ENCODE data around the gene SOX13. TPM values are rescaled to one million over a fixed set of nuclear protein-coding genes. Genes with fewer than 3 reads are reported as not detected.
A peak's percentile ranks its signal among the peaks of the same experiment; 100 is the strongest.
"Not testable (repeated sequence)": the region's sequence is repeated elsewhere in the genome, so short reads cannot be mapped to it uniquely, and the experiment has no call there.

Gene SOX13
- polyA plus RNA-seq (ENCODE audit: insufficient read length in 4 of 4) = 10 to 100 TPM; 39.3 to 70.2 (median 51.6) TPM

DNA sequence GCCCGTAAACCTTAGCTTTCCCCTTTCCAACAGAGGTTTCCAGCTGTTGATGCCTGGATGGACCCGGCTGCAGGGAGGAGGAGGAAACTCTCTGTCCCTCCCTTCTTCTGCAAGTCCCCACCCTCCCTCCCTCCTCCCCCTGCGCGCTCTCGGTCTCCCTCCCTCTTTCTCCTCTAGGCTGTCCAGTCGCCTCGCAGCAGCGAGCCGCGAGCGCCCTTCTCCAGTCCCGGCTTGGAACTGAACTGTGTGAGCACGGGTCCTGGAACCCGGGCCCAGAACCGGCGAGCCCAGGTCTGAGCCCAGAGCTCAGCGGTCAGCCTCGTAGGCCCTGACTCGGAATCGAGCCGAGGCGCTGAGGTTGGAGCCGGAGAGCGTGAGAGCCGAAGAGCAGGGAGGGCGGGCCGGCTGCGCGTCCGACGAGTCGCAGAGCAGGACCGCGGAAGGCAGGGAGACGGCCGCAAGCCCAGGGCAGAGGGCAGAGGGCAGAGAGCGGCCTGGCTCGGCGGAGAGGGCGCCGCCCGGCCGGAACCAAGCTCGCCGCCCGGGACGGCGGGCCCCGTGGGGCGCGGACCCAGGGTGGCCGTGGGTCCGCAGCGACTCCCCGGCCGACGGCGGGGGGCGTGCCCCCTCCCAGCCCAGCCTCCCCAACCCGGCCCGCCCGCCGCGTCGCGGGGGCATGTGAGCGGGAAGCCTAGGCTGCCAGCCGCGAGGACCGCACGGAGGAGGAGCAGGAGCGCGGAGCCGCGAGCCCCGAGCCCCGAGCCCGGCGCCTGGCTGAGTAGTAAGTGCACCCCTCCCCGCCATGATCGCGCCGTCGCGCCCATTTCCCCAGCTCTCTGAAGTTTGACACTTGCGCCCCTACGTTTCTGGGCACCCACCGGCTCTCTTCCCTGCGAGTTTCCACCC lies at the start of gene SOX13:
SOX13 (plus strand) TSS at position 185 of the 906 bp plus-strand sequence. CDS start 39,801 bp downstream, outside the sequence.
- peak in 3 of 4 donors; percentile 80 to 88 (median 86) for DNase-seq (ENCODE audit: low read depth in 4 of 4, low spot score in 2 of 4)

DNA sequence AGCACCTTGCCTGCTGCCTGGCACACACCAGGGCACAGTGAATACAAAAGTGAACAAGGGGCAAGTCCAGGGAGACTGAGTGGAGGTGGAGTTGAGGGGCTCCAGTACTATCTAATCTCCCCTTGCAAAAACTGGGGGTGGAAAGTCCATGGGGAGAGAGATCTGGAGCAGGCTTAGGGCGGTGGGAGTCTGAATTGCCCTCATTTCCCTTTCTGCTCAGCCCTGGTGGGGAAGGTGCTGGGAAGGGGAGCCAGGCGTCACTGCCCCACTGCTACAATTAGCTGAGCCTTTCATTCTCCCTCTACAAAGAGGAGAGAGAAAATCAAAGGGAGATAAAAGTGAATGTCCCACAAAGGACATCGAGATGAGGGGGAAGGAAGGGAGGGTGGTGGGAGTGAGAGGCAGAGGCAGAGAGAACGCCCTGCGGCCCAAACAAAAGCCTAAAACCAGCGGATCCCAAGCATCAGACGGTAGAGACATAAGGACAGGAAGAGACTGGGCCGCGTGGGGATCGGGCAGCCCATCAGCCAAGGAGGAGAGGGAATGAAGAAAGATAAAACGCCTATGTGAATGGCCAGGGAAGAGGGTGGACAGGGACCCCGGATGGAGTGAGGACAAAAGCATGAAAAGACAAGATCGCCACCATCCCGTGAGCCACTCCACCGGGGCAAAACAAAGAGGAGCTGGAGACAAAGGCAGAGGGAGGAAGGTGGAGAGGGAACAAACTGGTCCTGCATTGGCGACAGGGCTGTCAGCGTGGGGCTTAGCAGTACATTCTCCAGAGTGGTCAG lies 46.8 kb upstream of the SOX13 start:
- no peak for DNase-seq (ENCODE audit: low read depth in 4 of 4, low spot score in 2 of 4)

DNA sequence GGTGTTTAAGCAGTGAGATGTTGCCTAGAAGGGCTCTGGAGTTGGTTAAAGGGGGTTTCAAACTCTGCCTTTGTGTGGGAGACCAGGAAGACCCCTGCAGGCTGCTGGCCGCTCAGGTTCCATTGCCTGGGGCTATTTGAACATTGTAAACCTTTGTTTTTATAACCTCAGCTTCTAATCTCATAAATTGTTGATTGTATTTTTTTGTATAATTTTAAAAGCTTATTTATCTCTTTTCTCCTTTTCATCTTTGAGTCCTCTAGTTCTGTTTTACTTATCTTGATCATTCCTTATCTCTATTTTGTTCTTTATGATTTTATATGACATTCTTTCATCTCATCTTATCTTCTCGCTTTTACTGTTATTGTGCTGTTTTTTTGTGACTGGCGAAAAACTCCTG lies 45.5 kb upstream of the SOX13 start:
- no peak for DNase-seq (ENCODE audit: low read depth in 4 of 4, low spot score in 2 of 4)

DNA sequence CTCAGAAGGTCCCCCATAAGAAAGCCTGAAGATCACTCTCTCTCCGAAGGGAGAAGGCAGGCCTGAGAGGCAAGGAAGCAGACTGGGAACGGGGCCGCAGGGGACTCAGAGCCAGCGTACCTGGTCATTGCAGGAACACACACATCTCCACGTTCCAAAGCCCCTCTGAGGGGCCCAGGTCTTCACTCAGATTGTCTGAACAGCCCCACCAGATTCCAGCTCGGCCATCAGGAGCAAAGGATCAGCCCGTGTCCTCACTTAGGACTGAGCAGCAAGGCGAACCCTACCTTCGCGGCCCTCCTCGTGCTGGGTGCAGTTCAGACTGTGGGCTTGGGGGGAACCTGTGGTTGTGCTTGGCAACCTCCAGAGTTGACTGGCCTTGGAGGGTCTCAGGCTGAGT lies 43.9 kb upstream of the SOX13 start:
- no peak for DNase-seq (ENCODE audit: low read depth in 4 of 4, low spot score in 2 of 4)

DNA sequence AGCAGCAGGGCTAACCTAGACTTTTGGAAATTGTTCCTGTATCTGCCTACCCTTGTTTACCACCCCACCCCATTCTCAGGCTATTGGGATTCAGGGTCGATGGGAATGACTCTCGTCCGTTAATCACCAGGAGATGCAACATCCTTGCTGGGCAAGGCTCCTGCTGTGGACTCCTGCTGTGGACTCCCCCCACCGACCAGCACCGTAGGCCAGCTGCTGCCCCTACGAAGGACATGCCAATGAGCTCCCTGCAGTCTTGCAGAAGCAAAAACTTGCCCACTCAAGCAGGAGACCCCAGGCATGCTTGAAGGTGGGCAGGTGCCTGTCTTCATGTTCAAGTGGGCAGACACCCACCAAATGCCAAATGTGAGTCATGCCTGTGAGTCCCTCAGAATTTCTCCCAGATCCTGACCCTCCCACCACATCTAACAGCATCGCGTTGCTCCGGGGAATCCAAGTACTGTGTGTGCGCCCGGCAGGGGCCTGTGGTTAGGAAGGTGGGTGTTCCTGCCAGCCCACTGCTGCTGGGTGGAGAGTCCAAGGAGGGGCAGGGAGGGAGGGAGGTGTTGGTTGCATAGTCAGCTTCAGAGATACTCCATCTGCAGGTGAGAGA lies 41.7 kb upstream of the SOX13 start:
- no peak for DNase-seq (ENCODE audit: low read depth in 4 of 4, low spot score in 2 of 4)

- DNase-seq (ENCODE audit: low read depth in 4 of 4, low spot score in 2 of 4) = no peak
Measured at GRCh38 chr1:204032642-204033235, 40.2 kb upstream of the SOX13 start.

DNA sequence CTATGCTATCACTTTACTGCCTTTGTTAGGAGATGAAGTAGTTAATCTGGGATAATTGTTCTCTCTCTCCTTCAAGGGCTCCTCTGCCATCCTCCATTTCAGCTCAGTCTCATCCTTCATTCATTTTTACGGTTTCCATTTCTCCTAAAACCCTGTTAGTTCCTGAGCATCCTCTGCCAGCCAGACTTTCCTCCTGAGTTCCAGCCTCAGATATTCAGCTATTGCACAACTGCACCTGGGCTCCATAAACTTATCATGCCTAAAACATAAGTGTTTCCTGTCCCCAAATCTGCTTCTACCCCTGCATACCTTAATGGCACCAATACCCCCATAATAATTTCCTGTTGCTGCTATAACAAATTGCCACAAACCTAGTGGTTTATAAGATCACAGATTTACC lies 39.6 kb upstream of the SOX13 start:
- DNase-seq (ENCODE audit: low read depth in 4 of 4, low spot score in 2 of 4) = no peak

DNA sequence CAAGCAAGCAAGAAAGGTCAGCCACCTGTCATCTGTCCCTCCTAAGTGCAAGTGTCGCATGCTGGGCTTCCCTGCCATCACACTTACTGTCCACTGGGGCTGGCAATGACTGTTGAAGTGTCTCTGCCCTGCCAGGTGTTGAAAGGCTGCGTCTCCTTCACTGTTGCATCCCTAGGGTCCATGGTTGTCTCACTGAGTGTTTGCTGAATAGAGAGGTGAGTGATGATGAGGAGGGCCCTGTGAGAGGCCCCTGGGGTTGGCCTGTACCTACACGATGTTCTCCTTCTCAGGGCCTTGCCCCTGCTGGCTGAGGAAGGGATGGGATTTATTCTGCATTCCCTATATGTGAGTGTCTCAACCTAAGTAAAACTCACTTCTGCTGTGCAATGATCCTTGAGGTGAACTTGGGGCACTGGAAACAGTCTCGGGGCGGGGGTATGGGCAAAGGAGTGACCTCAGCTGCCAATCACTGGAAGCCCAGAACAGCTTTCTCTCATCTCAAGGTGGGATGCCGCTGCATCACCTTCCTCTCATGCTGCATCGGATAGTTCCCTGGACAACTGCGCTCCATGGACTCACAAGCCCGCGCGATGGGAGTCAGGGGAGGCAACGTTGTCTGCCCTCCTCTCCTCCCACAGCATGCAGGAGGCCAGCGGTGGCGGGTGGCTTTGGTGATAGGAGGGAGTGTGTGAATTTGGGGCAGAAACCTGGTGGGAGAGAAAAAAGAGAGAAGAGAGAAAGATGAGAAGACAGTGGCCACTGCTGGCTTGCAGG lies 35.8 kb upstream of the SOX13 start:
- DNase-seq (ENCODE audit: low read depth in 4 of 4, low spot score in 2 of 4) = no peak

GRCh38 chr1:204041232-204041767 lies 31.6 kb upstream of the SOX13 start:
- no peak for DNase-seq (ENCODE audit: low read depth in 4 of 4, low spot score in 2 of 4)

DNA sequence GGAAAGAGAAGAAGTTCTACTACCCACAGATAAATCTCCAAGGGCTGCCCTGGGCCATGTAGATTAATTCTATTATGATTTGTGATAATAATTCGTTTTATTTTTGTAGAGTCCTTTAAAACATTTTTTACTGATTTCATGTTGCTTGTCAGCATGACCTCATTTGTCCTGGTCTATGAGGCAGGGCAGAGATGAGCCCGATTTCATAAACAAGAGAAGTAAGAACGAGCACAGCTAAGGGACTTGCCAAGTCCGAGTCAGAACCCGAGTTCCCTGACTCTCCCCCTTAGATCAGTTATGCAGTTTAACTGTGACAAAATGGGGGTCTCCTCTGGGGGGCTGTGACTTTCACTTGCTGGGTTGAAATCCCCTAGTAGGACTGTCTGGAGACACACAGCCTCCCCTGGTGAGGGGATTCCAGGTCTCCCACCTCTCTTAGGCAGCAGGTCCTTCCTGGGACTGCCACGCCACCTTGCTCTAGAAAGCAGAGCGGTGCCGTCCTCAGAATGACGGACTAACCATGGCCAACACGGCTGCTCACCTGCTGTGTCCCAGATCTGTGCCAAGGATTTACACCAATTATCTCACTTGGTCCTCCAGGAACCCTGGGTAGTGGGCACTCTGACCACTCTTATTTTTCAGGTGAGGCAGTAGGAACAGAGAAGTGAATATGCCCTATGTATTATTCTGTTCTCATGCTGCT lies 31.0 kb upstream of the SOX13 start:
- DNase-seq (ENCODE audit: low read depth in 4 of 4, low spot score in 2 of 4) = no peak

DNA sequence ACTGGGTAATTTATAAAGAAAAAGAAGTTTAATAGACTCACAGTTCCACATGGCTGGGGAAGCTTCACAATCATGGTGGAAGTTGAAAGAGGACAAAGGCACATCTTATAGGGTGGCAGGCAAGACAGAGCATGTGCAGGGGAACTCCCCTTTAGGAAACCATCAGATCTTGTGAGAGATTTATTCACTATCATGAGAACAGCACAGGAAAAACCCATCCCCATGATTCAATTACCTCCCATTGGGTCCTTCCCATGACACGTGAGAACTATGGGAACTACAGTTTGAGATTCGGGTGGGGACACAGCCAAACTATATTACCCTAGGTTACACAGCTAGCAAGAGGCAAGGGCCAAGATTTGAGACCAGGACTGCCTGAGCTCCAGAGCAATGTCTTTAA lies 30.4 kb upstream of the SOX13 start:
- DNase-seq (ENCODE audit: low read depth in 4 of 4, low spot score in 2 of 4) = no peak

- DNase-seq (ENCODE audit: low read depth in 4 of 4, low spot score in 2 of 4) = no peak
Measured at GRCh38 chr1:204043680-204044079, 29.2 kb upstream of the SOX13 start.

DNA sequence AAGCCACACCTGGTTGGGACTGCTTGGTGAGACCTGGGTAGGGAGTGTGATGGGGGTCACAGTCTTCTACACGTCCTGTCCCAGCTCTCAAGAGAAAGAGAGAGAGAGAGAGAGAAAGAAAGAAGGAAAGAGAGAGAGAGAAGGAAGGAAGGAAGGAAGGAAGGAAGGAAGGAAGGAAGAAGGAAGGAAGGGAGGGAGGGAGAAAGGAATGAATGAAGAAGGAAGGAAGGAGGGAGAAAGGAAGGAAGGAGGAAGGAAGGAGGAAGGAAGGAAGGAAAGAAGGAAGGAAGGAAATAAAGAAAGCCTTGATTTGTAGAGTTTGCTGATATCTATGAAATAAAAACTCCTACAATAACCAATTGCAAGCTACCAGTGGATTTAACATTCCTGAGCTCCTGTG lies 28.5 kb upstream of the SOX13 start:
- DNase-seq (ENCODE audit: low read depth in 4 of 4, low spot score in 2 of 4) = no peak

DNA sequence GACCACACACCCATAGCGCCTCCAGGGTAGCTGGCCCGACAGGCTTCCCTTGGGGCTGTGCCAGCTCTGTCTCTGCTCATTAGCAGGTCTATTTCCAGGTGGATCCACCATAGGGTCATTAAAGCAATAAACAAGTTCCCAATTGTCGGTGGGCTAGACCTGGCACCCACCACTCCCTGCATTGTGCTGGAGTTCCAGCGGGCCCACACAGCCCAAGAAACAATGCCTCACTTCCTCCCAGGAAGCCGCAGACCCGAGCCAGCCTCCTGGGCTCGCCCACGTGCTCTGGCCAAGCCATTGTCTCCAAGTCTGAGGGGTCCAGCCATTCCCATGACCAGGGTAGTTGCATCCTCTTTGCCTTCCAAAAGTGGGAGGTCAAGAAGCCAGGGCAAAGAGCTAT lies 27.5 kb upstream of the SOX13 start:
- DNase-seq (ENCODE audit: low read depth in 4 of 4, low spot score in 2 of 4) = no peak

- DNase-seq (ENCODE audit: low read depth in 4 of 4, low spot score in 2 of 4) = no peak
Measured at GRCh38 chr1:204046346-204046745, 26.6 kb upstream of the SOX13 start.

DNA sequence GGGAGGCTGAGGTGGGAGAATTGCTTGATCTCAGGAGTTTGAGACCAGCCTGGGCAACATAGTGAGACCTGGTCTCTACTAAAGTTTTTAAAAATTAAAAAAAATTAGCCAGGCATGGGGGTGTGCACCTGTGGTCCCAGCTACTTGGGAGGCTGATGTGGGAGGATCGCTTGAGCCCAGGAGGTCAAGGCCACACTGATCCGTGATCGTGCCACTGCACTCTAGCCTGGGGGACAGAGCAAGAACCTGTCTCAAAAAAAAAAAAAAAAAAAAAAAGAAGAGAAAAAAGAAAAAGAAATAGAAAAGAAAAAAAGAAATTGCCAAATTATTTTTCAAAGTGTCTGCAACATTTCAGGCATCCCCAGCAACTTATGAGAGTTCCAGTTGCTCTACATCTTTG lies 24.1 kb upstream of the SOX13 start:
- not testable (repeated sequence) for DNase-seq (ENCODE audit: low read depth in 4 of 4, low spot score in 2 of 4)

DNA sequence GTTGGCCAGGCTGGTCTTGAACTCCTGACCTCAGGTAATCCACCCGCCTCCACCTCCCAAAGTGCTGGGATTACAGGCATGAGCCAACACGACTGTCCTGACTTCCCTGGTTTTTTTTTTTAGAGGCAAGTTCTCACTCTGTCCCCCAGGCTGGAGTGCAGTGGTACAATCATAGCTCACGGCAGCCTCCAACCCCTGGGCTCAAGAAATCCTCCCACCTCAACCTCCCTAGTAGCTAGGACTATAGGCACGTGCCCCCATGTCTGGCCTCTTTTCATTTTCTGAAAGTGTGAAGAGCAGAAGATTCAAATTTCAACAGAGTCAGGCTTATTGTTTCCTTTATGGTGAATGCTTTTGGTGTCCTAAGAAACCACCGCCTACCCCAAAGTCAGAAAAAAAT lies 21.7 kb upstream of the SOX13 start:
- DNase-seq (ENCODE audit: low read depth in 4 of 4, low spot score in 2 of 4) = no peak

DNA sequence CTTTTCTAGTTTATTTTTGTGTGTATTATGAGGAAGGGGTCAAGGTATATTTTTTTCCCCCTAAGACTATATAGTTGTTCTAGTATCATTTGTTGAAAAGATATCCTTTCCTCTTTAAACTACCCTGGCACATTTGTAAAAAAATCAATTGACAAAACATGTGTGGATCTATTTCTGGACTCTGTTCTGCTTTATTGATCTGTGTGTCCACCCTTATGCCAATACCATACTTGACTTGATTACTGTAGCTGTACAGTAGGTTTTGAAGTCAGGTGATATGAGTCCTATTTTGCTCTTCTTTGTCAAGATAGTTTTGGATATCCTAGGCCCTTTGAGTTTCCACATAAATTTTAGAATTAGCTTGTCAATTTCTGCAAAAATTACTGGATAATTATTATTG lies 21.2 kb upstream of the SOX13 start:
- DNase-seq (ENCODE audit: low read depth in 4 of 4, low spot score in 2 of 4) = no peak

- DNase-seq (ENCODE audit: low read depth in 4 of 4, low spot score in 2 of 4) = no peak
Measured at GRCh38 chr1:204053893-204054292, 19.0 kb upstream of the SOX13 start.
